ENCODE results near the gene MRPL45. TPM values are rescaled to one million over a fixed set of nuclear protein-coding genes. Genes with fewer than 3 reads are reported as not detected.
A peak's percentile ranks its signal among the peaks of the same experiment; 100 is the strongest.
"Not testable (repeated sequence)": the region's sequence is repeated elsewhere in the genome, so short reads cannot be mapped to it uniquely, and the experiment has no call there.

MRPL45 gene
- polyA plus RNA-seq (ENCODE audit: insufficient read length in 3 of 3), result 10 to 100 TPM; 66.6 to 73.1 (median 68.4) TPM

DNA sequence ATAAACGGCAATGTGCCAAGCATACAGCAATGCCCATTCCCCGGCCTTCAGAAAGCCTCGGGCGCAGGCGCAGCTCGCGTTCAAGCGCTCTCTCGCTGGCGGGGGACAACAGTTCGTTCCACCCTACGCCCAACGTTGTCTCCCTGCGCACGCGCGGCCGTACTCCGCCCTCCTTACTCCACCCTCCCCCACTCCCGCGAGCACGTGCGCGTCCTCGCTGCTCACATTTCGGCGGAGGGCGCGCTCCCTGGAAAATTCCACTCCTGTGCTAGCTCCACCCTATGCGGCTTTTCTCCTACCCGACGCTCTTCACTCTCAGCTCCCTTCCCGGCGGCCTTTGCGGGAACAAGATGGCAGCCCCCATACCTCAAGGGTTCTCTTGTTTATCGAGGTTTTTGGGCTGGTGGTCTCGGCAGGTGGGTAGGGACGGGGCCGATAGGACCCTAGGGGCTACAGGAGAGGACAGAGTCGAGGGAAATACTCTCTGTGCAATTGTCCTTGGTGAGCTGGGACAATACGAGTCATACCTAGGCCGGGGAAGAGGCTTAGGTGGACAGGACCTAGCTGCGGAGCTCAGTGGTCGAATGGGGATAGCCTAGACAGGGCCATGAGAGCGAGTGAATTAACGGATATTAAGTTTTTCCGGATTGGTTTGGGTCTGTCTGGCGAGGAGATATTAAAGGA lies at the start of gene MRPL45:
MRPL45 (plus strand) TSS at position 335 of the 684 bp plus-strand sequence; CDS start at position 351, 16 bp downstream.
- peak; percentile 89 to 90 (median 90) for DNase-seq (ENCODE audit: low read depth in 3 of 3, low spot score in 2 of 3)

DNA sequence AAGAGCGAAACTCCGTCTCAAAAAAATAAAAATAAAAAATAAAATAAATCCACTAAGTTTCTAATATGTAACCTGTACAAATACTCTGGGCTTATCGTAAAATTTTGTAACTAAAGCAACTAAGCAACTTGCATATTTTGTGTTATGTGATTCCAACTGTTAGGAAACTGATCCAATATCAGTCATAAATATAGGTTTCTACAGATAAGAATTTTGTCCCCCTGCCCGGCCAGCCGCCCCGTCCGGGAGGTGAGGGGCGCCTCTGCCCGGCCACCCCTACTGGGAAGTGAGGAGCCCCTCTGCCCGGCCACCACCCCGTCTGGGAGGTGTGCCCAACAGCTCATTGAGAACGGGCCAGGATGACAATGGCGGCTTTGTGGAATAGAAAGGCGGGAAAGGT lies 43.8 kb upstream of the MRPL45 start:
- DNase-seq (ENCODE audit: low read depth in 3 of 3, low spot score in 2 of 3), result not testable (repeated sequence)

DNA sequence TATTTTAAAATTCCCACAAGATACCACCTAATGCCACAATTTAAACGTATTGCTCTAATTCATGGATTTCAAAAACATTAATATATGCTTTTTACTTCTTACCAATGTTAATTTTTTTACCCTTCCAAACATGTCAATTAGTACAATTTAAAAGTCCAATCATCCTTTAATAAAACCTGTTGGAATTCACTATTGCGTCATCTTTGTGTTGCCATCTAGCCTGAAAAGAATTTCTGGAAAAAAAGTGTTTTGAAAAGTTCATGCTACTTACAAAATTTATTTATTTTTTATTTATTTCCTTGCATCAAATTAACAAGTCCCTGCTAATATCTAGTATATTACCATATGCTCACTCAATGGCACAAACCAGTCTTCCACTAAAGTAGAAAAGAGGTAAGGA lies 42.6 kb upstream of the MRPL45 start:
- DNase-seq (ENCODE audit: low read depth in 3 of 3, low spot score in 2 of 3), result not testable (repeated sequence)

DNA sequence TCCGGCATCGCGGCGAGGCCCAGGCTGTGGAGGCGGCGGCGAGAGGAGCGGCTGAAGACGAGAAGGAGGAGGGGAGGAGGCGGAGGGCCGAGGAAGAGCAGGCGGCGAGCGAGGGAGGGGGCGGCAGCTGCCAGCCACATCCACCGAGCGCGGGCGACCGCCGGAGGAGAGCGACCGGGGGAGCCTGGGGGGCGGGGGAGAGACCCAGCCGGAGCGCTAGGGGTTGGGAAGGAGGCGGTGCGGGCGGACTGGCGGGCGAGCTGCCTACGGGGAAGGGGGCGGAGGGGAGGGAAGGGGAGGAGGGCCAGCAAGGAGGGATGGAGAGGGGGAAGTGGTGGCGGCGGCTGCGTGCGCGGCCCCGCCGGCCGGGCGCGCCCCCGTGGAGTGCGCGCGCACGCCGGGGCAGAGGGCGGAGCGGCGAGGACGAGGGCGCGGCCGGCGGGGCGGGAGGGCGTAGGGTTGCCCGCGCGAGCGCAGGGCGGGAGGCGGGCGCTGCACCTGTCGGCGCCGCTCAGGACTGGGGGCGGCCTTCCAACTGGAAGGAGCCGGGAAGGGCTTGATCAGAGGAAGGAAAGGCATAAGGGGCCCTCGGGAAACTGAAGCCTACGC lies 39.9 kb upstream of the MRPL45 start:
- DNase-seq (ENCODE audit: low read depth in 3 of 3, low spot score in 2 of 3), result peak in 2 of 3 donors; percentile 37 to 57

DNA sequence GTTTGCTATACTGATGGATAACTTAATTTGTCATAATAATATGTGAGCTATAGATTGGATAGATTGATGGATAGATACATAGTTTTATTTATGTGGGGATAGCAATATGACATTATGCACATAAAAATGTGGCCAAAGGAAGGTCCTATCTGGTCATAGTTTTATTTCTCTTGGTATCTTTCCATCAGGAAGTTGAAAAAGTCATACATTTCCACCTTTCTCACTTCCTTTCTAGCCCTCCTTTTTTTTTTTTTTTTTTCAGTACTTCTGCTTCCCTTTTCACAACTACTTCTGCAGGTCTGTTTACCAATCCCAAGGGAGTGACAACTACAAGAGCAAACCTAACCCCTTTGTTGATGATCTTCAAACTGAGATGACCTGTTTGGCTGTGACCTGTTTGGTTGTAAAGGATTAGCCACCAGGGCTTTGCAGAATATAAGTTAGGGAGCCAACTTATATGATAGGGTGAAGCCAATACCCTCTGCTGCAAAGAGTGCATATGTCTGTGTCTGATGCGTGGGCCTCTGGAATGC lies 30.9 kb upstream of the MRPL45 start:
- not testable (repeated sequence) for DNase-seq (ENCODE audit: low read depth in 3 of 3, low spot score in 2 of 3)

DNA sequence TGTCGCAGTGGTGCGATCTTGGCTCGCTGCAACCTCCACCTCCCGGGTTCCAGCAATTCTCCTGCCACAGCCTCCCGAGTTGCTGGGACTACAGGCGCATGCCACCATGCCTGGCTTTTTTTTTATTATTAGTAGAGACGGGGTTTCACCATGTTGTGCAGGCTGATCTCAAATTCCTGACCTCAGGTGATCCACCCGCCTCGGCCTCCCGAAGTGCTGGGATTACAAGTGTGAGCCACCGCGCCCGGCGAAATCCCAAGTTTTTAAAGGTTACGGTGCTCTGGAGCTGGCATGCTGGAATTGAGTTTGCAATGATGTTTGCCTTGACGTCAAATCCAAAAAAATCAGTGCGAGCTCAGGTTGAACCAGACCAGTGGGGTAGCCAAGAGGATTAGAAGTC lies 30.4 kb upstream of the MRPL45 start:
- not testable (repeated sequence) for DNase-seq (ENCODE audit: low read depth in 3 of 3, low spot score in 2 of 3)

DNA sequence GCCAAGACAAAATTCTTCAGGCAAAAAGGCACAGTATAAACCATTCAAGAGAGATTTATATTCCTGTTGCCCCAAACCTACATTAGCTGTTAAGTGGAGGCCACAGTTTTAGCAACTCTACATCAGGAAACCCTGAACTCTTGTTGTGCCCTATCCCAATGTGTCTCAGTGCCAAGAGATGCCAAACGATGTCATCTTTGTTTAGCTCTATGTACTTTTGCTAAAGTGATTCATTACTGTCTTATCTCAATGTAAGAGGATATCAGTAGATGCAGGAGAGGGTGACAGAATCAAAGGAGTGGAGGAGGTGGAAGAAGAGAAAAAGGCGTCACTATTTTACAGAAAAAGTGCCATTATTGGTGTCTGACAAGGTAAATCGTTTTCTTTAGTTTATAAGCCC lies 28.8 kb upstream of the MRPL45 start:
- DNase-seq (ENCODE audit: low read depth in 3 of 3, low spot score in 2 of 3), result not testable (repeated sequence)

DNA sequence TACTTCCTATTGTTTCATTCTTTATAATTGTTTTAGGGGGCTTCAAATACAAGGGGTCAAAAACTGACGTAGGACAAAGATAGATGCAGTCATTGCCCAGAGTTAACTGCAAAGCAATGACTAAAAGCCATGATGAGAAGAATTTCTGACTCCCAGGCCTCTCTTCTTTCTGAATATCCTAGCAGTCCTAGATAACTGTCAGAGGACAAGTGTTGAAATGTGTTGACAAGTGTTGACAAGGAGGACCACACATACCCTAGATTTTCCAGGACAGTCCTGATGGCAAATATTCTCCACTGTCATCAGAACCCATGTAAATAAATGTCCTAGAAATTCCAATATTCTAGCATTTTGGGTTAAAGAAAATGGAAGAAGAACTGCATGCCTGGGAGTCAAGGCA lies 27.9 kb upstream of the MRPL45 start:
- DNase-seq (ENCODE audit: low read depth in 3 of 3, low spot score in 2 of 3), result not testable (repeated sequence)

DNA sequence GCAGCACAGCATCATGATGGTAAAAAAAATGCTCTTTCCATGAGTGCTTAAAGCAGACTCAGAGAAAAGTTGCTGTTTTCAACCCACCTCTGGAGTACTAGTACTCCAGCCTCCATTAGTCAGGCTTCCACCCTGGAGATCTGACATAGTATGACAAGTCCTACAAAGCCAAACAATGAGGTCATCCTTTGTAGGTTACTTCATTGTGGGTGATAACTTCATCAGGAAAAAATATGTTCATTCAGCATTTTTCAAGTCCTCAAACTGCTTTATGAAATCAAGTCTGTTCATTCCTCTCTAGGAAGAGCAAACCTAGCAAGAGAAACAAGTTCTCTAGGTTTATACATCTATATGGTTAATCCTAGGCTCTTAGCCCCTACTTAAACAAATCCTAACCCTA lies 27.4 kb upstream of the MRPL45 start:
- not testable (repeated sequence) for DNase-seq (ENCODE audit: low read depth in 3 of 3, low spot score in 2 of 3)

DNA sequence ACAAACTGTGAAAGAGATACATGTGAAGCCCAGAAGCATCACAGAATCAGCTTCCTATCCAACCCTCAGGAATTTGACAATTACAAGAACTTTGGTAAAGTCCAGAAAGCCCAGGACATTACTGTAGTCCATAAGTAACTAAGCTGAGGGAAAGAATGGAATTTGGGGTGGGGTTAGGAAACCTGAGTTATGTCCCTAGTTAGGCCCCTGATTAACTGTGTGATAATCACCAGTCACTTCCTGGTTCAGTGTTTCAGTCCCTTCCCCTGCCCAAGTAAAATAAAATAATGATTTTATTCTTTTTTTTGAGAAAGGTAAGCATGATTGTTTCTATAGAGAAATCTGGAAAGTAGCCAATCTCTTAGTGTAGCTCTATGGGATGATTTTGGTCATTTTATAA lies 11.0 kb upstream of the MRPL45 start:
- DNase-seq (ENCODE audit: low read depth in 3 of 3, low spot score in 2 of 3), result not testable (repeated sequence)

DNA sequence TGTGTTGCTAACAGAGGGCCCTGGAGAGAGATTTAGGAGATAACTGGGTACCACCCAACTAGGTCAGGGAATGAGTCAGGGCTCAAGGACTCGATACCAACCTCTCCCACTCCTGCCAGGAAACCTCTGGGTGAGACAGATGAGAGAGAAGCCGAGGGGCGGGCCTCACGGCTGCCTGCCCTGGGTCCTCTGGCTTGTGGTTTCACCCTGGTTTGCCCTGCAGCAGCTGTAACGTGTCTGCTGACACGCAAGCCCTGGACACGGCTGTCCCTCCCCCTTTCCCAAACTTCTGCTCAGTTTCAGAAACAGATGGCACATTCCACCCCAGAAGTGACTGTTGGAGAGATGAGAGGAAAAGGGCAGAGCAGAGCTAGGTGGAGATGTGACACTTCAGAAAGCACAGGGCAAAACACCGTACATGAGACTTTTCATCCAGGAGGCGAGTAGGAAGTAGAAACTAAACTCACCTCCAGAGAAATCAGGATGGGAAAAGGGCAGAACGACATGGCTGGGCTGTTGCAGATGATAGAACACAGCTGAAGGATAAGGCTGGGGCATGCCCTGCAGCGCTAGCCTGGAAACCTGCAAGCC lies 10.4 kb upstream of the MRPL45 start:
- peak; percentile 17 to 56 (median 36) for DNase-seq (ENCODE audit: low read depth in 3 of 3, low spot score in 2 of 3)

DNA sequence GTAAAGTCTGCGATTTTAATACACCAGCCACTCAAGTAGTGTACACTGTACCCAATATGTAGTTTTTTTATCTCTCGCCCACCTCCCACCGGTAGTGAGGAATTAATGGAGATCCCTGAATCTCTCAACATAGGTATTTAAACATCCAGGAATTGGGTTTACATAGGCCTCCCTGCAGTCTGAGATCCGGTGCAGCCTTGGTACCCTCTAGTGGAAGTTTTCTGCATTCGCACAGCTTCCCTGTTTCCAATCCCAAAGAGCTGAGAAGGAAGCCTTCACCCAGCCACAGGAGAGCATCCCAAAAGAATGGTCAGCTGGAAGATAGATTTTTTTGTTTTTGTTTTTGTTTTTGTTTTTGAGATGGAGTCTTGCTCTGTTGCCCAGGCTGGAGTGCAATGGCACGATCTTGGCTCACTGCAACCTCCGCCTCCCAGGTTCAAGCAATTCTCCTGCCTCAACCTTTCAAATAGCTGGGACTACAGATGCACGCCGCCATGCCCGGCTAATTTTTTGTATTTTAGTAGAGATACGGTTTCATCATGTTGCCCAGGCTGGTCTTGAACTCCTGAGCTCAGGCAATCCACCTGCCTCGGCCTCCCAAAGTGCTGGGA lies 8.6 kb upstream of the MRPL45 start:
- not testable (repeated sequence) for DNase-seq (ENCODE audit: low read depth in 3 of 3, low spot score in 2 of 3)

DNA sequence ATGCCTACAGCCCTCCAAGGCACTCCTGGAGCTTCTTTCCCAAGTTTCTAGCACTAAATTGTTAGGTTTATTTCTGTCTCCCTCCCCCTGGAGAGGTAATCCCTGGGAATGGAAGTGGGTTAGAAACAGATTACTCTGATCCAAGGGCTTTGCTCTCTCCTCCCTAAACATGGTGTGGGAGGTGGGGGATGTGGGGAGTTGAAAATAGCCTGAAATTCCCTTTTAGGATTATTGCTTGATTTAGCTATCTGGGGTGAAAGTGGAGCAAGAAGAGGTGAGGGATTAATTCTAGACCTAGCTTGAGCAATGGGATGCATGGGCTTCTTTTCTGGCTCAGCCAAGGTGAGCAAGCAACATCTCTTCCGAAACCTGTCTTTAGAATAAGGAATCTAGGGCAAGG lies 7.2 kb upstream of the MRPL45 start:
- DNase-seq (ENCODE audit: low read depth in 3 of 3, low spot score in 2 of 3), result not testable (repeated sequence)

DNA sequence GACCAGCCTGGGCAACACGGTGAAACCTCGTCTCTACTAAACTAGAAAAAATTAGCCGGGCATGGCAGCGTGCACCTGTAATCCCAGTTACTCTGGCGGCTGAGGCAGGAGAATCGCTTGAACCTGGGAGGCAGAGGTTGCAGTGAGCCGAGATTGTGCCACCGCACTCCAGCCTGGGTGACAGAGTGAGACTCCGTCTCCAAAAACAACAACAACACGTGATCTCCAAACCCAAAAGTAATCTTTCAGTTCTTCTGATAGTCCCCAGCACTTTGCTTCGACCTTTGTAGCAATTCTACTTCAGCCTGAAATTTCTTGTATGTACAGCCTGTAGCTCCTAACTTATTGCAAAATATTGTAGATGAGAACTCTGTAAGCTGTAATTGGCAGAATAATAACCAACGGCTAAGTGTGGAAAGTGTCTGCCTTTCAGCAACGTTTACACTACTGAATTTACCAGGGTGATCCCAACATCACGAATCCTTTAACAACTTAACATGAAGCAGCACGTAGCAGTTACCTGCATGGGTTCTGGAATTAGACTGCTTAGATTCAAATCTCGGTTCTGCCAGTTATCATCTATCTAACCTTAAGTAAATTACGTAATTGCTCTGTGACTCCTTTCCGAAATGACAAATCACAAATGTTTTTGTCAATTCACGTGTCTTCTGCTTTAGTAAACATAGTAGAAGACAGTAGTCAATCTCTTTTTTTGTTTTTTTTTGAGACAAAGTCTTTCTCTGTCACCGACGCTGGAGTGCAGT lies 1.2 kb upstream of the MRPL45 start:
- not testable (repeated sequence) for DNase-seq (ENCODE audit: low read depth in 3 of 3, low spot score in 2 of 3)

DNA sequence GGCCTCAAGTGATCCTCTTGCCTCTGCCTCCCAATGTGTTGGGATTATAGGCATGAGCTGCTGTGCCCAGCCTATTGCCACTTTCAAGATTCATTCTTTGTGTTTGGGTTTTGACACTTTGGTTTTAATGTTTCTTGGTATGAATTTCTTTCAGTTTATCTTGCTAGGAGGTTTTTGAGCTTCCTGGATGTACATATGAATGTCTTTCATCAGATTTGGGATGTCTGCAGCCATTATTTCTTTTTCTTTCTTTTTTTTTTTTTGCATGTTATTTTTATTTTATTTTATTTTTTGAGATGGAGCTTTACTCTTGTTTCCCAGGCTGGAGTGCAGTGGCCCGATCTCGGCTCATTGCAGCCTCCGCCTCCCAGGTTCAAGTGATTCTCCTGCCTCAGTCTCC lies 18.5 kb downstream of the MRPL45 start:
- DNase-seq (ENCODE audit: low read depth in 3 of 3, low spot score in 2 of 3), result no peak

DNA sequence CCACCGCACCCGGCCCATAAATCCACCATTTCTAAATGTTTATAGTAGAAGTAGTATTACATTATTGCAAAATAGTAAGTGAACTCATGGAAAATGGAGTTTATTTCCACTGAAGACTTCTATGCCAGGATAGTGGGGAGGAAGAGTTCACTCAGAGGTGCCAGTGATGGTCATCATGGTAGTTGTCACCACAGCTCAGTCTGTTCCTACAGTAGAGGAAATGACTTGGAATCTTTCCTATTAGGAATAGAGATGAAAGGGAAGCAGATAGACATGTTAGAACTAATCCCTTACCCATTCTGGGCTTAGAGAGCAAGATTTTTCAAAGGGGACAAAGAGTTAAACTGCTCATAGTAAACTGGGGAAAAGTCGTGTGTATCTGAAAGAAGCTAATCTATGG lies 20.1 kb downstream of the MRPL45 start:
- DNase-seq (ENCODE audit: low read depth in 3 of 3, low spot score in 2 of 3), result no peak

DNA sequence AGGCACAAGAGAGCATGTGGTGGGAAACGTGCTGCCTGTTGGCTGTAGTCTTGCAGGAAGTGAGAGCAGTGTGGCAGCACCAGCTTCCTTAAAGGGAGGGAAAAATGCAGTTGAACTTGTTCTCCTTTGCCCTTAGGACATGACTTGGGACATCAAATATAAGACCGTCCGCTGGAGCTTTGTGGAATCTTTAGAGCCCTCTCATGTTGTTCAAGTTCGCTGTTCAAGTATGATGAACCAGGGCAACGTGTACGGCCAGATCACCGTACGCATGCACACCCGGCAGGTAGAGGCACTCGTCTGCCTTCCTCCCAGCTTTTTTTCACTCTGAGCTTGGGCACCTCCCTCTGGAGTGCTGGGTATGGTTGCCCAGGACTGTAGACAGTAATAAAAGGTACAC lies 23.5 kb downstream of the MRPL45 start:
- no peak for DNase-seq (ENCODE audit: low read depth in 3 of 3, low spot score in 2 of 3)

DNA sequence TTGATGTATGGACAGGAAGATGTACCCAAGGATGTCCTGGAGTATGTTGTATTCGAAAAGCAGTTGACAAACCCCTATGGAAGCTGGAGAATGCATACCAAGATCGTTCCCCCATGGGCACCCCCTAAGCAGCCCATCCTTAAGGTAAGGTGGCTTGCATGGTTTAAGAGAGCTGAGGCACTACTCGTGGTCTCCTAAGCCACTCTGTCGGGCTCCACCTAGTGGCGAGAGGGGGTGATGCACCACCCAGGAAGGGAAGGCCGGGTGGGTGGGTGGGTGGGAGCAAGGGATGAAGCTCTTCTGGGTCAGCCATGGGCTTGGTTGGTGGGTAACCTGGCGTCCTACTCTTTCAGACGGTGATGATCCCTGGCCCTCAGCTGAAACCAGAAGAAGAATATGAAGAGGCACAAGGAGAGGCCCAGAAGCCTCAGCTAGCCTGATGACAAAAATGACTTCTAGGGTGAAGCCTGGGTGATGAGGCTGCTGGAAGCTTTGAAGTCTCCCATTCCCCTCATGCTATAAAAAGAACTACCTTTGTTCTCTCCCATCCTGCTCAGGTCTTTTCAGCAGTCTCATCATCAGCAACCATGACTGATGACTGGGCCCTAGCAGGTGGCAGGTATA lies 25.3 kb downstream of the MRPL45 start:
- DNase-seq (ENCODE audit: low read depth in 3 of 3, low spot score in 2 of 3), result peak in 1 of 3 donors; percentile 18

DNA sequence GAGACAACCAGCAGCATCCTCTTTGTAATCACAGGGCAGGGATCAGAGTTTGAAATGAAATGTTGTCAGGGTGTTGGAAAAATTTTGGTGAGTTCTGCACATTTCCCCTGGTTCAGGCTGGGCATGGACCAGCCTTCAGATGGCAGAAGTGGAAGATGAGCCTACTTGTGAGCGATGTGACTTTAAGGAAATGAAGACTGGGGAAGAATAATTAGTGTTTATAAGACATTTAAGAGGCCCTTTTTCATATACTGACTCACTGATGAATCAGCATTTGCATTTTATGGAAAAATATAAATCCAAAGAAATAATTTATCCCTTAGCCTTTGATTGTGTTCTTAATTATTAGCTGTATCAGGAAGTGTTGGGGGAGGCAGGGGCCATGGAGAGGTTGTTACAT lies 25.9 kb downstream of the MRPL45 start:
- no peak for DNase-seq (ENCODE audit: low read depth in 3 of 3, low spot score in 2 of 3)

DNA sequence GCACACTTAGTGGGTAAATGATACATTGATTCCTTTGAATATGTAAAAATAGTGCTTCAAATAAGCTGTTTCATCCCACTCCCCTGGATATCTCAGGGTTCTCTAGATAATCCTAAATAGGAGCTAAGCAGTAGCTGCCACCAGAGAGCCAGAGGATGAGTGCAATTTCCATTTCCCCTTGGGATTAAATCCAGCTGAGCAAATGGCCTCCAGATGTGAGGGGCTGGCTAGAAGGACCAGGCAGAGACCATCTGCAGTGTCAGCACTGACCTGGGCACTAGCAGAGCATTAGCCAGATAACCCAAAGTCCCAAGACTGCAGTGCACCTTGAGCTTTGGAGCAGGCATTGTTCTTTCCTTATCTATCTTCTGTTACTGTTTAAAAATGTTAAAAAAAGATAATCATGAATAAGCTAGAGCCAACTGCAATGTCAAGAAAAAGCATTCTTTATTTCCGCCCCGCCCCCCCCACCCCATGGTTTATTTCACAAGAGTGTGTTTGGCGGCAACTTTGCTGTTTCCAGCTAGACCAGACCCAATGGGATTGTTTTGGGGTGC lies 27.3 kb downstream of the MRPL45 start:
- DNase-seq (ENCODE audit: low read depth in 3 of 3, low spot score in 2 of 3), result no peak

All from right renal cortex interstitium (tissue), 3 donors.